ENCODE results near the gene ADM. TPM values are rescaled to one million over a fixed set of nuclear protein-coding genes. Genes with fewer than 3 reads are reported as not detected.

Gene ADM
- total RNA-seq, 4 donors from 2014 or later = 8.0 to 69.1 (median 20.5) TPM

GRCh38 chr11:10333490-10333889 is 28.6 kb downstream of the ADM start:
- TF ChIP-seq, protein P1, sequence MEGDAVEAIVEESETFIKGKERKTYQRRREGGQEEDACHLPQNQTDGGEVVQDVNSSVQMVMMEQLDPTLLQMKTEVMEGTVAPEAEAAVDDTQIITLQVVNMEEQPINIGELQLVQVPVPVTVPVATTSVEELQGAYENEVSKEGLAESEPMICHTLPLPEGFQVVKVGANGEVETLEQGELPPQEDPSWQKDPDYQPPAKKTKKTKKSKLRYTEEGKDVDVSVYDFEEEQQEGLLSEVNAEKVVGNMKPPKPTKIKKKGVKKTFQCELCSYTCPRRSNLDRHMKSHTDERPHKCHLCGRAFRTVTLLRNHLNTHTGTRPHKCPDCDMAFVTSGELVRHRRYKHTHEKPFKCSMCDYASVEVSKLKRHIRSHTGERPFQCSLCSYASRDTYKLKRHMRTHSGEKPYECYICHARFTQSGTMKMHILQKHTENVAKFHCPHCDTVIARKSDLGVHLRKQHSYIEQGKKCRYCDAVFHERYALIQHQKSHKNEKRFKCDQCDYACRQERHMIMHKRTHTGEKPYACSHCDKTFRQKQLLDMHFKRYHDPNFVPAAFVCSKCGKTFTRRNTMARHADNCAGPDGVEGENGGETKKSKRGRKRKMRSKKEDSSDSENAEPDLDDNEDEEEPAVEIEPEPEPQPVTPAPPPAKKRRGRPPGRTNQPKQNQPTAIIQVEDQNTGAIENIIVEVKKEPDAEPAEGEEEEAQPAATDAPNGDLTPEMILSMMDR (IDR thresholded peaks at IDR 0.05) = no peak
- TF ChIP-seq POLR2A (IDR thresholded peaks at IDR 0.05) = no peak
- Histone ChIP-seq H3K36me3 (no peaks in the 10 kb centered on the region), H3K4me1 (peaks cover 8 to 9% of the 10 kb centered on the region in 2 donors), H3K9me3 (no peaks in the 10 kb centered on the region), H3K27me3 (no peaks in the 10 kb centered on the region), H3K4me3 (replicated peaks in 1 of 3) (no peak overlapping the region), H3K27ac (no peak overlapping the region)
- WGBS, 2 donors = 72 to 73% methylated on average over 1 of the region's 1 CpG
- DNase-seq = no peak
- intact Hi-C loops (cut with DNase I) = no loop called here

DNA sequence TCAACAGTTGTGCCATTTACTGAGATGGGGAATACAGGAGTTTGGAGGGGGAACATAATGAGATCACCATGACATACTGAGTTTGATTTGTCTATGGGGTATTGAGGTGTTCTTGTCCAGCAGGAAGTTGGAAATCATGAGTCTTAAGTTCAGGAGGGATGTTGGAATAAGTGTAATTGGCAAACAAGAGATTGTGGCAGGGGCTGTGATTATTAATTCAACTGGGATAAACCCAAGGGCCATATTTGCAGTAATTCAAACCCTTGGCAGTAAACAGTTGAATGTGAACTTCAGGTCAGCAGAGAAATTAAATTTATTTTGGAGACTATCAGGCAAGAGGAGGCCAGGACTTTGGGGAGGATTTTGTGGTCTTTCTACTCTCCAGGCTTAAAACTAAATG is 33.4 kb downstream of the ADM start:
- no peak for TF ChIP-seq POLR2A (IDR thresholded peaks at IDR 0.05)
- TF ChIP-seq, protein P1 (IDR thresholded peaks at IDR 0.05) = no peak
- Histone ChIP-seq H3K4me3 (replicated peaks in 1 of 3) (no peak overlapping the region), H3K27me3 (no peaks in the 10 kb centered on the region), H3K27ac (no peak overlapping the region), H3K4me1 (no peaks in the 10 kb centered on the region), H3K36me3 (no peaks in the 10 kb centered on the region), H3K9me3 (no peaks in the 10 kb centered on the region)
- no peak for DNase-seq
- intact Hi-C loops (cut with DNase I) = no loop called here

- no peak overlapping the region for H3K27ac ChIP-seq
- no peak overlapping the region for H3K4me3 ChIP-seq (replicated peaks in 1 of 3)
- no peak for DNase-seq
- 90 to 93% methylated on average over 4 of the region's 4 CpGs for WGBS, 2 donors
- no peaks in the 10 kb centered on the region for H3K9me3 ChIP-seq
- intact Hi-C loops (cut with DNase I) = no loop called here
- no peaks in the 10 kb centered on the region for H3K27me3 ChIP-seq
- no peak for TF ChIP-seq POLR2A (IDR thresholded peaks at IDR 0.05)
- TF ChIP-seq, protein P1 (IDR thresholded peaks at IDR 0.05) = no peak
- peaks cover 0 to 12% of the 10 kb centered on the region in 2 donors for H3K4me1 ChIP-seq
- no peaks in the 10 kb centered on the region for H3K36me3 ChIP-seq
Observed at GRCh38 chr11:10348650-10349280, 43.9 kb downstream of the ADM start.

- Histone ChIP-seq H3K4me3 (replicated peaks in 1 of 3) (no peak overlapping the region), H3K9me3 (no peaks in the 10 kb centered on the region), H3K27ac (no peak overlapping the region), H3K27me3 (no peaks in the 10 kb centered on the region), H3K36me3 (no peaks in the 10 kb centered on the region), H3K4me1 (peaks cover 0 to 12% of the 10 kb centered on the region in 2 donors)
- no peak for DNase-seq
- TF ChIP-seq, protein P1 (IDR thresholded peaks at IDR 0.05) = no peak
- no peak for TF ChIP-seq POLR2A (IDR thresholded peaks at IDR 0.05)
- intact Hi-C loops (cut with DNase I) = no loop called here
Observed at GRCh38 chr11:10349281-10349665, 44.4 kb downstream of the ADM start.

- intact Hi-C loops (cut with DNase I) = no loop called here
- Histone ChIP-seq H3K27me3 (no peaks in the 10 kb centered on the region), H3K9me3 (no peaks in the 10 kb centered on the region), H3K27ac (no peak overlapping the region), H3K4me3 (replicated peaks in 1 of 3) (no peak overlapping the region), H3K4me1 (peaks cover 0 to 12% of the 10 kb centered on the region in 2 donors), H3K36me3 (no peaks in the 10 kb centered on the region)
- 83 to 92% methylated on average over 1 of the region's 1 CpG for WGBS, 2 donors
- TF ChIP-seq, protein P1 (IDR thresholded peaks at IDR 0.05) = no peak
- TF ChIP-seq POLR2A (IDR thresholded peaks at IDR 0.05) = no peak
- no peak for DNase-seq
Observed at GRCh38 chr11:10349806-10350205, 44.9 kb downstream of the ADM start.

Data from thyroid gland (tissue), 4 donors.